Measurements from ENCODE around the gene HIGD2A.
A peak's percentile ranks its signal among the peaks of the same experiment; 100 is the strongest.

The HIGD2A gene

DNA sequence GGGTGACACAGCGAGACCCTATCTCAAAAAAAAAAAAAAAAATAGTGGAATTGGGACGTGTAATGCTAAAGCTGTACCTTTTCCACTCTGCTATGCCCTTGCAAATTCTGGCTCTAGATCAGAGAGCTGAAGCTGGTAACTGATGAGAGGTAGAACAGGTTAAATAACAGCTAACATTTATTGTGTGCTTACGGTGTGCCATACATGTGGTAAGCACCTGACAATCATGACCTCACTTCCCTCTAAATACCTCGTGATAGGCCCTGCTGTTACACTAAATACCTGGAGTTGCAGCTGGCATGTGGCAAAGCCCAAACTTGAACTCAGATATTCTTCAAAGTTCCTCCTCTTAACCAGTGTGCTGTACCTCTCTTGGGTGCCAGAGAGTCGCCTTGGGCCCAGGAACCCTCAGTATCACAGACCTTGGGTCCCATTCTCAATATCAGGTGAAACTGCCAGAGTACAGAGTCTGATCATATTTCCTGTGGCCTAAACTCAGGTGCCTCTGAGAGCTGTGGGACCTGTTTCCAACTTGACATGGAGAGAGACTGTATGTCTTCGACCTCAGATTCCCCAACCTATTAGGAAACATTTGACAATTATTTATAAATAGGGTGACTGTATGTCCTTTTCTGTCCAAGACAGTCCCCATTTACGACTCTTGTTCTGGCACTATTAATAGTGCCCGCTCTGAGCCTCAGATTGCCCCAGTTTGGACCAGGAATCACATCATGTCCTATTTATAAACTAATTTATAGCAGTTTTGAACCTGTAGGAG is 18.4 kb upstream of the HIGD2A start:
- no peak for DNase-seq (ENCODE audit: low spot score)

DNA sequence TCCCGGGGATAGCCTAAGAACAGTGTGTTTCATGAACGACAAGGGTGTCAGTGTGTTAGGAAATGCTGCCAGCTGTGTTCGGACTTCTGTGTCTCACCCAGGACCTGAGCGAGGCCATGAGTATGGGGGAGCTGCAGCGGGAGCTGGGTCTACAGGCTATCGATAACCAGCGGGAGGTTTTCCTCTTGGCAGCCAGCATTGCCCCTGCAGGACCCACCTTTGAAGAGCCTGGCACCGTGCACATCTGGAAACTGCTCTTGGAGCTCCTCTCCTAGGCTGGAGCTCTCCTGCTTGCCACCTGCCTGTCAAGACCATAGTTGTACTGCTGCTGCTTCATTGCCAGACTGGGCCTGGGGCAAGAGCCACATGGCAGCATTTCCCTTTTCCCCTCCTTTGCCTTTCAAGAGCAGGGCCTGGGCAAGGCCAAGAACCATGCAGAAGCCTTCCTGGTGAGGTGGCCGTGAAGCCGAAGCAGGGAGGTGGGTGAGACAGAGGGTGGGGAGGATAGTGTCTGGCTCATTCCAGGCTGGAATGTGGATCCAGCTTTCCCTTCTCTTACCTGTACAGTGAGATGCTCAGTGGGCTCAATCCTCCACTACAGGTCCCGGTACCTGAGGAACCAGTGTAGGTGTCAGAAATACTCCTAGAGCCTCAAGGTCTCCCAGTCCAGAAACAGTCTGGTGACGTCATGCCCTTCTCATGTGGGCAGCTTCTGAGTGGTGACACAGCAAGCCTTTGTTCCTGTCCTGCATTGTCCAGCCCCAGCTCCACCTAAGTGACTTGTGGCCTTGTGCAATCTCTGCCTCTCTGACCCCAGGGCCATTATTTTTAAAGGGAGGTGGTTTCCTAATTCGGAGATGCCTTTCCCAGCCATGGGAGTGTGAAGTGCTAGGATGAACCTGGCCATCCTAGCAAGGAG is 16.7 kb upstream of the HIGD2A start:
- DNase-seq (ENCODE audit: low spot score) = no peak

DNA sequence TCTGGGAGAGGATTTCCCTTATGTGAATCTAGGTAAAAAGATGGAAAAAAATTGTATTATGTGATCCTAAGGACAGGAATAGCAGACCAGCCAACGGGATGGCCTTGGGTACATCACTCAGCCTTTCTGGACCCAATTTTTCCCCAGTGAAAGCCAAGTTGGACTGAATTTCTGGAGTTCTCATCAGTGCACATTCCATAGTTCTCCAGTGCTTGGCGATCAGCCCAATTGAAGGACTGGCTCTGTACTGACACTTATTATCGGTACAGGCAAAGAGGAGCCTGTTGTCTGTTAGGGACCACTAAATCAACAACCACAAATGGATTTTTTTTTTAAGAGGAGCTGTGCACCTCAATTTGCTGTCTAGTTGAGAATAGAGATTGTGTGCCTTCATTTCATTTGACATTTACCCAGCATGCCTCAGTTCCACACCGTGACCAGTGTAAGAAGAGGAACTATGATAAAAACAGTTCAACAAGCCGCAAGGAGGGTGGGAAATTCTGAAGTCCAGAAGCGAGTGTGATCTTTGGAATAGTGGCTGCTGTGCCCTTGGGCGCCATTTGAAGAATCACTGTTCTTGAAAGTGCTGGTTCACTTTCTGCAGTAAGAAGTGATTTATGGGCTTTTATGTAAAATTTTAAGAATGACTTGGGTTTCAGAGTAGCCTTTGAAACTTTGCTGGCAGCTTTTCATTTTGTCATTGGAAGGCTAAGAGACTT is 15.3 kb upstream of the HIGD2A start:
- no peak for DNase-seq (ENCODE audit: low spot score)

DNA sequence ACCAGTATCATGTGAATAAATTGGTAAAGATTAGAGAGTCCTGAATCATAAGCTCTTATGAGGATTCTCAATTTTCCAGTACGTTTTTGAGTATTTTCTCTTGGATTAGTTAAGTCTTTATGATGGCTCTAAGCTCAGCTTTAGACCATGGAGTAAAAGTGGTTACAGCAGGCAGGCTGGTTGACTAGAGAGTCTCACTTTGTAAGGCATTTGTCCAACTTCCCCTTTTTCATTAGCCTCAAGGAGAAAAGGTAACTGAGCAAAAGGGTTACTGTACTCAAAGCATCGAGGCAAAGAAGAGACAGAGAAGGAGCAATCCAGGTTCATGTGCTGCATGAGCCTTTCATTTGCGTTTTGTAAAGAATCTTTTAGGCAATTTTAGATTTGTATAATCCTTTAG is 8.7 kb upstream of the HIGD2A start:
- DNase-seq (ENCODE audit: low spot score) = no peak

DNA sequence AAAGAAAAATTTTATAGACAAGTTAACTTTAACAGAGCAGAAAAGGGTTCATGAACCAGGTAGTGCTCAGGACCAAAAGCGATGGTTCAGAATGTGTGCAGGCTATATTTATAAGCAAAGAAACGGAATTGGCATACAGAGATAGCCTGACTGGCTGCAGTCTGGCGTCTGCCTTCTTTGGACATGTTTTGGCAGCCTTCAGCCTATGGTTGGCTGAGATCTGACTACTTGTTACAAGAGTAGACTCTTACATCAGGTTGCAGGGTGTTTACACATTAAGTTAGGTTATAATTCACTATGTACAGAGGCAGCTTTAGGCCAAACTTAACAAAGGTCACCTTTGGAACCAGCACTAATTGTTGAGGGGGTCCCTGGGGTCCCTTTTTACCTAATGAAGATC is 7.1 kb upstream of the HIGD2A start:
- DNase-seq (ENCODE audit: low spot score) = no peak

DNA sequence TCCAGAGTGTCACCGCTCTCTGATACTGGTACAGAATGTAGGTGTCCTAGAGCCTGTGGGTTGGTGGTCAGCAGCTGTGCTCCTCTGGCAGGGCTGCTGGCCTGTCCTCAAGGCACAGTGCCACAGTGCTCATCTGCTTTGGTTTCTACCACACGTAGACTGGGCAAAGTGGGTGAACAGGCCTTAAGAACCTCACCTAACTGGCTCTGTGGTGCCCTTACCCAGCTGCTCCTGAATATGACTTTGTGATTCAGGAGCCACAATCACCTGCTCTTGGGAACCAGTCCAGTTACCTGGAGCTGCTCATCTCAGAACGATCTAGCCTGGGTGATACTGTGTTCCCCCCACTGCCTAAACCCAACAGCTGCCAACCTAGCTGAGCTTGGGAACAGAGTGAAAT is 6.6 kb upstream of the HIGD2A start:
- DNase-seq (ENCODE audit: low spot score) = no peak

DNA sequence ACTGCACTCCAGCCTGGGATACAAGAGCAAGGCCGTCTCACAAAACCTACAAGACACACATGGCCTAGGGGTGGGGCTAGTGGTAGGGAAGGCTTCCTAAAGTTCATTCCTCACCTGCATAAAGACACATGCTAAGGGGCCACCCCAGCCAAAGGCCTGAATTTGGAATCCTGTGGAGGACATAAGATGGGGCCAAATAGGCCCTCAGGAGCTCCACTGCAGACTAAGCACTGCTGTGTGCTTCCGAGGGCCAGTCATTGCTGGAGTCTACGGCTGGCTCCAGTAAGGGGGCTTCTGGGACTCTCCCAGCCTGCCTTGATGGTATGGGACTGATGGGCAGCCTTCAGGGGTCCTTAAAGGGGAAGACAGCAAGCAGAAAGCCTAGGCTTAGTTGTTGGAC is 5.8 kb upstream of the HIGD2A start:
- DNase-seq (ENCODE audit: low spot score) = no peak

DNA sequence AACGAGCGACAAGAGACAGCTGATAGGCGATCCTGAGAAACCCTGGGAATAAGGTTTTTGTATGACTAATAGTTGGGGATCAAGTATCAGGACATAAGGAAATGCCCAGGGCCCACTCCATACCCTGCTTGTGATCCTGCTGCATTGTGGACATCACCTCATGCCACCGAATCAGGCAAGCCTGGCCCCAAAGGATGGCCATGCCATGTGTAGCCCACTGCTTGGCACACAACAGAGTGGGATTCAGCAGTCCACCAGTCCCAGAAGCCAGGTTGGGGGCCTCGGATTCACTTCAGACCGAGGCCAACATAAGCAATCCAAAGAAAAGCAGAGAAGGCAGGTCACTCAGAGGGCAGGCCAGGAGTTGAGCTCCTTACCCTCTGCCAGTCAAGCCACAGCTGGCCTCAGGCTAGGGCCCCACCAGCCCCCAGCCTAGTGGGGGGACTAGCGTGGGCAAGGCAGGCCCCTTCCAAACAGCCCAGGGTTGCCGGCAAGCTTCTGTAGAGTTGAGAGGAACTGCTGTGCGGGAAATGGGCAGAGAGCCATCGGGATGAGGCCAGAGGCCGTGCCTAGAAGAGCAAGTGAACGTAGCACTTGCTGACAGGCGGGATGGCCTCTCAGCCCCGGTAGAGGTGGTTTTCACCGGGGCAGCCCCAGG is 5.2 kb upstream of the HIGD2A start:
- no peak for DNase-seq (ENCODE audit: low spot score)

DNA sequence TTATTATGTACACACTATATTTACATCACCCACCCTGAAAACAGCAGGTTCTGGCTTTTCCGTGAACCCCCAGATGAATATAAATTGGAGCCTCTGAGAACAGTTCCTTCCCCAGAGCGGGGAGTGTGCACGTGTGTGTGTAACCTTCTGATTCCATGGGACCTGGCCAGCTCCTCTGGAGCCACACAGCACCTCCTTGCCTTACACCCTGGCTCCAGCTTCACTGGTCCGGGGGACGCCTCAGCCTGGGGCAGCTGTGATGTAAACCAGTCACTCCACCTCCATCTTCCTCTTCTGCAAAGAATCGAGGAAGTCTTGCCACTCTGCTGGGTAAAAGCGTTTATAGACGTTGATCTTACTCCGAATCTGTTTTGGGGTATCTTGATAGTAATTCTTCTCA is 4.6 kb upstream of the HIGD2A start:
- DNase-seq (ENCODE audit: low spot score) = no peak

DNA sequence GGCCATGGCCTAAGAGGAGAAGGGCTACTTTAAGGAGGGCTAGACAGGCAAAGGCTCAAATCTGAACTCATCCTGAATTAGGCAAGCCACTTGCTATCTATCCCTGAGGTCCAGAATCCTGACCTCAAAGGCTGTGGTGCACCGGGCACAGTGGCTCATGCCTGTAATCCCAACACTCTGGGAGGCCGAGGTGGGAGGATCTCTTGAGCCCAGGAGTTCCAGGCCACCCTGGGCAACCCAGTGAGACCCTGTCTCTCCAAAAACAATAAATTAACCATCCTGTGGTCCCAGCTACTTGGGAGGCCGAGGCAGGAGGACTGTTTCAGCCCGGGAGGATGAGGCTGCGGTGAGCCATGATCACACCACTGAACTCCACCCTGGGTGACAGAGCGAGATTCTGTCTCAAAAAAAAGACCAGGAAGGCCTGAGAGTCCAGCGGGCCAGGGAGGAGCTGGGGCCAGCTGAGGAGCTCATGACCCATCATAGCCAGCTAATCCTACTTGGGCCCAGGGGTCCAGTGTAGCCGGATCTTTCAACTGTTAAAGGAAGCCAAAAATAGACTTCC is 4.1 kb upstream of the HIGD2A start:
- DNase-seq (ENCODE audit: low spot score) = no peak

DNA sequence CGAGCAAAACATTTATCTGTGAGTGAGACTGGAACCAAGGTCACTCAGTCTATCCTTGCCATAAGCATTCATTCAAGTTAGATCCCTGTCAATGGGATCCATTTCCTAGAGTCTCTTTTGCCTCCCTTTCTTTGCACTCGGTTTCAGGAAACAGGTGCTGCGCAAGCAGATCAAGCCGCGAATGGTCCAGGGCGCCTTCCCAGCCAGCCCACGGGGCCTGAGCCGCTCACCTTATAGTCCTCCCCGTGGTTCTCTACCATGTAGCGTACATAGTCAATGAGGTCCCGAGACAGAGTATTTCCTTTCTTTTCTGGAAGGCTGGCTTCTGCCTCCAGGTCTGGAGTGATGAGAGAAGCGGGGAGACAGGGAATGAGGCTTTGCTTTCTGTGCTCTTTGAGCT is 3.6 kb upstream of the HIGD2A start:
- DNase-seq (ENCODE audit: low spot score) = no peak

DNA sequence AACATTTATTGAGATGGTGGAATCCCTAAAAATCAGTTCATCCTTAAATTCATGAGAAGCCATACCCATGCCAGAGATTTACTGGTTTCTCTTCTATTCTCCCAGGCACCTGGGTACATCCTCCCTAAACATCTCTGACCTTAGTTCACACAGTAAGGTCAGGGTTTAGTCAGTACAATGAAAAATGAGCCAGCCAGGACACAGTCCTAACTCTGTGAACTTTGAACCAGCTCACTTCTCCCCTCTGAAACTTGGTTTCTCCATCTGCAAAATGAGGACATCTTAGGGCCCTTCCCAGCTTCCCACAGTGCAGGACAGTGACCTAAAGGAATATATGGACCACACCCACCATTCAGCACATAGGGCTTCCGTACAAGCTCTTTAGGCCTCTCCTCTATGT is 2.1 kb upstream of the HIGD2A start:
- no peak for DNase-seq (ENCODE audit: low spot score)

DNA sequence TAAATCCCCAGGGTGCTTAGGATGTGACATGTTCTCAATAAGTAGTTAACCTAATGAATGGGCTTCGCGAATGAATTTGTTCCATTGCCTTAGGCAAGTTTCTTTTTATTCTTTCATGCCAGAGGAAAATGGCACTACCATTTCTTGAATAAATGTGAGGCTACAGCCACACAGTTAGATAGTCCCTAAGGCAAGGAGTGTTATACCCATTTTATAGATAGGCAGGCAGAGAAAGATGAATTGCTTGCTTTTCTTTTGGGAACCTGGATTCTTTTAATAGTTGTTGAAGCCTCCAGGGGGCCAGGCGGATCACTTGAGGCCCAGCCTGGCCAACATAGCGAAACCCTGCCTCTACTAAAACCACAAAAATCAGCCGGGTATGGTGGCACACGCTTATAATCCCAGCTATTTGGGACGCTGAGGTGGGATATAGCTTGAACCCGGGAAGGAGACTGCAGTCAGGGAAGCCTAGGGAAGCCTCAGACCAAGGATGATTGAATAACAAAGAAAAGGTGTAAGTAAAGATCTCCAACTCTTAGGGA is 1.1 kb upstream of the HIGD2A start:
- no peak for DNase-seq (ENCODE audit: low spot score)

DNA sequence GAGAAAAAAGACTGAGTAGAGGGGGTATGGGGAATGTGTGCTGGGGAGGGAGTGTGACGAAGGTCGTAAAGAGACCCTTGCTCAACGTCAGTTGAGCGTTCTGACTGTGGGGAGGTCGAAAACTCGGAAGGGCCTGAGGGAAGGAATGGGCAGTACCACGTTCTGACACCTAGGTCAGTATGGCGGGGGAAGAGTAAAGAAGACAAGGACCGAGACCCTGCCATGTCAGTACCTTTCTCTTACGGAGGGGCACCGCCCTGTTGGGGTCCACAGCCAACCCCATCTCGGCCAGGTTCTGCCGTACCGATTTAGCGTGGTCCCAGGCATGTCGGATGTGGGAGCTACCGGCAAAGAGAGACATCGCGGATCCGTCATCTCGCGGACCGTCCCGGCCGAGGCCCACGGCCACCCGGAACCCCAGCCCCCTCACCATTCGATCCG is 528 bp upstream of the HIGD2A start:
- peak; percentile 43 for DNase-seq (ENCODE audit: low spot score)

DNA sequence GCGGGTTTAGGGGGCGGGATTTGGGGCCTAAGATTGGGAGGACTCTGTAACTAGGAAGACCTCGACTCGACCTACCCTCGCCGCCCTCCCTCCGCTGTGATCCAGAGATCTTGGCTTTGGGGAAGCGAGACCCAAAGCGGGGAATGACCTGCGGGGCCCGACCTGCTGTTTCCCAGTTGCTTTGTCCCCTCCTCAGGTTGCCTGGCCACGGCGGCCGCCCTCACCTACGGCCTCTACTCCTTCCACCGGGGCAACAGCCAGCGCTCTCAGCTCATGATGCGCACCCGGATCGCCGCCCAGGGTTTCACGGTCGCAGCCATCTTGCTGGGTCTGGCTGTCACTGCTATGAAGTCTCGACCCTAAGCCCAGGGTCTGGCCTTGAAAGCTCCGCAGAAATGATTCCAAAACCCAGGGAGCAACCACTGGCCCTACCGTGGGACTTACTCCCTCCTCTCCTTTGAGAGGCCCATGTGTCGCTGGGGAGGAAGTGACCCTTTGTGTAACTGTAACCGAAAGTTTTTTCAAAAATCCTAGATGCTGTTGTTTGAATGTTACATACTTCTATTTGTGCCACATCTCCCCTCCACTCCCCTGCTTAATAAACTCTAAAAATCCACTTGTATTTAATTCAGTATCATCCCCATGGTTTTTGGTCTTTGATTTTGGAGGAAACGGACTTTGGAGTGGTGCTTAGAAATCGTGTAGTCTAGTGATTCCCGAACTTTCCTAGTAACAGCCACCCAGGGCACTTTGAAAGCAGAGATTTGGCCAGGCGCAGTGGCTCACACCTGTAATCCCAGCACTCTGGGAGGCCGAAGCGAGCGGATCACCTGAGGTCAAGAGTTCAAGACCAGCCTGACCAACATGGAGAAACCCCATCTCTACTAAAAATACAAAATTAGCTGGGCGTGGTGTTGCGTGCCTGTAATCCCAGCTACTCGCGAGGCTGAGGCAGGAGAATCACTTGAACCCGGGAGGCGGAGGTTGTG is 878 bp downstream of the HIGD2A start:
- DNase-seq (ENCODE audit: low spot score) = no peak

DNA sequence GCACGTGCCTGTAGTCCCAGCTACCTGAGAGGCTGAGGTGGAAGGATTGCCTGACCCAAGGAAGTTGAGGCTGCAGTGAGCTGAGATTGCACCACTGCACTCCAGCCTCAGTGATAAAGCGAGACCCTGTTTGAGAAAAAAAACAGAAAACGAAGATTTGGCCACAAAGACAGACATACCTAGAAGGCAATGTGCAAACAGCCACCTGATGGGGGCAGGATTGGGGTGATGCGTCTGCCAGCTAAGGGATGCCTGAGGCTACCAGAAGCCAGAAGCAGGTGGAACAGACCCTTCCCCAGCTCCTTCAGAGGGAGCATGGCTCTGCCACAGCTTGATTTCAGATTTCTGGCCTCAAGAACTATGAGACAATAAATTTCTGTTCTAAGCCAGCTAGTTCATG is 2.9 kb downstream of the HIGD2A start:
- DNase-seq (ENCODE audit: low spot score) = no peak

DNA sequence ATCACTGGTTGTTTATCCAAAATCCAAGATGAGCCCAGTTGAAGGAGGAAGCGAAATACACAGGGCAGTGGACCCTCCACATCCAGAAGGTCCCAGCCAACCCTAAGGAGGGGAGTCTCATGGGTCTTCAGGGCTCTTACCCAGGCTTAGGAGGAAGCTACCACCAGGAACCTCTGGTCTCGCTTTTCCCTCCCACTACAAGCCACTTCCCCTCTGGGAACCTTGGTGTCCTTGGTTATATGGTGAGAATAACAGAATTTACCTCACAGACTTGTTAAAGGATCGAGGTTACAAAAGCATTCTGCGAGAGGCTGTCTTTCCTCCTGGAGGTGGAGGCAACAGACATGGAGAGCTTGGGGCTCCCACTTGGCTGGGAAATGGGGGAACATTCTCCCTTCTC is 3.4 kb downstream of the HIGD2A start:
- DNase-seq (ENCODE audit: low spot score) = no peak

DNA sequence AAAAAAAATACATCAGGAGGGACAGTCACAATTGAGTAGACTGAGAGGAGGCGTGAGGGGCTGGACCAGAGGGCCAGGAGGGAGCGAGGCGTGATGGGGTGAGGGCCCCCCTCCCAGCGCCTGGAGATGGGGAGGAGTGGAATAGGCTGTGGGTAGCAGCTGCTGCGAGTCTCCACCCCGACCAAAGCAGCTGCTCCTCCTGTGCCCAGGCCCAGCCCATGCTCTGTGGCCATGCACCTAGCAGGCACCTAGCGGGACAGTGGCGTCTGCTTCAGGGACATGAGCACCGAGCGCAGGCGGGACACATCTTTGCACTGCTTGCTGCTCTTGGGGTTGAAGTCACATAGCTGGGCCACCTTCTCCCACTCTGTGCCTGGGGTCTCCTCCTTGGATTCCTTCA is 4.0 kb downstream of the HIGD2A start:
- no peak for DNase-seq (ENCODE audit: low spot score)

DNA sequence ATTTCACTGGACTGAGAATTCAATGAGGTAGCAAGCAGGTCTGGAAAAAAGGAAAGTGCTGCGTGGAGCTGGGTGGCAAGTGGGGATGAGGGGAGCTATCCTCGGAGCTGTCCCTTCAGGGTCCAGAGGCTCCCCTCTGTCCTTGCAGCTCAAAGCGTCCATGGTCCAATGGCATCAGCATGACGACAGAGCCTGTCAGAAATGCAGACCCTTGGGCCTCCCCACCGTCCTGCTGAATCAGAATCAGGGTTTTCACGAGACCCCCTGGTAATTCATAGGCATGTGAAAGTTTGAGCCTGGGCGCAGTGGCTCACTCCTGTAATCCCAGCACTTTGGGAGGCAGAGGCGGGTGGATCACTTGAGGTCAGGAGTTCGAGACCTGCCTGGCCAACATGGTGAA is 5.5 kb downstream of the HIGD2A start:
- DNase-seq (ENCODE audit: low spot score) = no peak
